Activated B cell treated with CpG ODN at 0.5 μM for 24 hours (primary cell): ENCODE data around the gene PHF14. TPM values are rescaled to one million over a fixed set of nuclear protein-coding genes. Genes with fewer than 3 reads are reported as not detected.

Experiments used
- ATAC-seq: fragments of 200-7000 bp; cut with Tn5 transposase; one replicate; pipeline ENCODE4 v1.10.0; 2021; ENCODE audit warnings: low read depth, mild to moderate bottlenecking, moderate library complexity
- CTCF ChIA-PET: fragments of 350-600 bp; sonication (Branson Sonifier 250); formaldehyde crosslinking; loops from one replicate; lab custom pipeline; 2021; ENCODE audit warnings: antibody characterized with exemption; lab: Charles Lee
- POLR2A ChIA-PET: fragments of 350-600 bp; sonication (Branson Sonifier 250); formaldehyde crosslinking; loops from one replicate; lab custom pipeline; 2021; ENCODE audit warnings: antibody characterized with exemption; lab: Charles Lee
- DNase-seq: peaks from one replicate; pipeline ENCODE4 v3.0.0; 2022
- H3K27ac Mint-ChIP-seq: one replicate; pipeline ENCODE4 v1.8.0; 2020; ENCODE audit warnings: mixed read lengths
- H3K27me3 Mint-ChIP-seq: one replicate; pipeline ENCODE4 v1.8.0; 2021; ENCODE audit warnings: mixed read lengths
- H3K36me3 Mint-ChIP-seq: one replicate; pipeline ENCODE4 v1.8.0; 2021; ENCODE audit warnings: low read depth, mixed read lengths
- H3K4me1 Mint-ChIP-seq: one replicate; pipeline ENCODE4 v1.8.0; 2021; ENCODE audit warnings: mixed read lengths
- H3K4me3 Mint-ChIP-seq: one replicate; pipeline ENCODE4 v1.8.0; 2020; ENCODE audit warnings: mild to moderate bottlenecking, mixed read lengths
- H3K9me3 Mint-ChIP-seq: one replicate; pipeline ENCODE4 v1.8.0; 2020; ENCODE audit warnings: mixed read lengths
- intact Hi-C: fragments of 100-400 bp; cut with micrococcal nuclease; formaldehyde crosslinking; loops from one replicate; pipeline ENCODE4 v1.15.1; 2024
- total RNA-seq: library from RNA; stranded (reverse); gene quantifications from 2 replicates; pipeline ENCODE4 v1.2.3, GENCODE V29; 2022
- TF ChIP-seq, protein P1 (sequence below): fragments of 200-600 bp; IDR thresholded peaks from one replicate; pipeline ENCODE4 v1.8.0; 2022; ENCODE audit warnings: antibody characterized with exemption, mild to moderate bottlenecking

PHF14 gene
- total RNA-seq, 1 donor from 2014 or later: 38.2 TPM

DNA sequence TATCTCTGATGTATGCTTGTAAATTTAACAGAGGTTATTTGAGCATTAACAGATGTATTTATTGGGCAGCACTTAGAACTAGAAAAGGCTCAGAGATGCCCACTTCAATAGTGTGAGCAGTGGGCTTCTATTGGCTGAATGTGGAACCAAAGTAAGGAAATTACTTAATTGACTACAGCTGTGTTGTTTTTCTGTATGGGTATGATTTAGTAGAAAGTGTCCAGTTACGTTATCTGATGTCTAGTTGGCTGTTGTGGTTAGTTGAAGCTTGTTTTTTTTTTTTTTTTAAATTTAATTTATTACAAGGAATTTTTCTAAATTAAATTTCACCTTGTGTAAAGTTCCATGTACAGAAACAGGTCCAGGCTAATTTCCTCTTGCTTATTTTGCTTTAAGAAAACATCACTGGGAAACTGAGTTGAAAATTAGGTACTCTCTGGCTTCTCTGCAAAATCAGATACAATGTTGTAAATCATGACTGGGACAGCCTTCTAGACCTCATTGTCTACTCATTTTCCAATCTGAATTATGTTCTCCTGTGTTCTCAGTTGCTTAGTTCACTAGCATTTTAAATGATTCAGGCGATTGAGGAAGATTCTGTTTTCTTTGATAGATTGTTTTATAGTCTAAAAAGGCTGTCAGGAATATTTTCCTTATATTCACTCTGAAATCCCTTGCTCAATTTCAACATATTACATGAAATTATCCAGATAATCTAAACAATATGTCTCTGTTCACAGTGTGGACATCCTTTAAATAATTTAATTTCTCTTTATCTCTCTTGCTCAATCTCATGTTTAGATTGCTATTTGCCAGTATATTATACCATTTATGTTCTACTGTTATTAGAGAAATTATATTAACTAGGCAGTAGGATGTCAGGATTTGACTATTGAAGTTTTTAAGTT is 53.0 kb downstream of the PHF14 start:
- POLR2A ChIA-PET: no interaction called here

GRCh38 chr7:11035661-11036060 is 62.0 kb downstream of the PHF14 start:
- Mint-ChIP-seq H3K4me1 (no peaks in the 10 kb centered on the region), H3K4me3 (no peak overlapping the region), H3K9me3 (no peaks in the 10 kb centered on the region), H3K27me3 (no peaks in the 10 kb centered on the region), H3K36me3 (peaks cover 45% of the 10 kb centered on the region), H3K27ac (no peak overlapping the region)
- intact Hi-C loops: no loop called here
- ChIA-PET POLR2A (no interaction called here), CTCF (no interaction called here)
- TF ChIP-seq, protein P1, sequence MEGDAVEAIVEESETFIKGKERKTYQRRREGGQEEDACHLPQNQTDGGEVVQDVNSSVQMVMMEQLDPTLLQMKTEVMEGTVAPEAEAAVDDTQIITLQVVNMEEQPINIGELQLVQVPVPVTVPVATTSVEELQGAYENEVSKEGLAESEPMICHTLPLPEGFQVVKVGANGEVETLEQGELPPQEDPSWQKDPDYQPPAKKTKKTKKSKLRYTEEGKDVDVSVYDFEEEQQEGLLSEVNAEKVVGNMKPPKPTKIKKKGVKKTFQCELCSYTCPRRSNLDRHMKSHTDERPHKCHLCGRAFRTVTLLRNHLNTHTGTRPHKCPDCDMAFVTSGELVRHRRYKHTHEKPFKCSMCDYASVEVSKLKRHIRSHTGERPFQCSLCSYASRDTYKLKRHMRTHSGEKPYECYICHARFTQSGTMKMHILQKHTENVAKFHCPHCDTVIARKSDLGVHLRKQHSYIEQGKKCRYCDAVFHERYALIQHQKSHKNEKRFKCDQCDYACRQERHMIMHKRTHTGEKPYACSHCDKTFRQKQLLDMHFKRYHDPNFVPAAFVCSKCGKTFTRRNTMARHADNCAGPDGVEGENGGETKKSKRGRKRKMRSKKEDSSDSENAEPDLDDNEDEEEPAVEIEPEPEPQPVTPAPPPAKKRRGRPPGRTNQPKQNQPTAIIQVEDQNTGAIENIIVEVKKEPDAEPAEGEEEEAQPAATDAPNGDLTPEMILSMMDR: no peak
- no peak for DNase-seq
- no peak for ATAC-seq

More for the DNA sequence above, 53.0 kb downstream of the PHF14 start:
- Mint-ChIP-seq H3K27me3 (no peaks in the 10 kb centered on the region), H3K9me3 (no peaks in the 10 kb centered on the region), H3K27ac (no peak overlapping the region), H3K4me3 (no peak overlapping the region), H3K36me3 (peaks cover 50% of the 10 kb centered on the region), H3K4me1 (no peaks in the 10 kb centered on the region)
- no peak for DNase-seq
- CTCF ChIA-PET: no interaction called here
- ATAC-seq: no peak
- intact Hi-C loops: loop anchor here (5.0 kb wide), 1 partner anchor 84 kb away; a partner anchor contains a TSS
- TF ChIP-seq, protein P1: no peak

DNA sequence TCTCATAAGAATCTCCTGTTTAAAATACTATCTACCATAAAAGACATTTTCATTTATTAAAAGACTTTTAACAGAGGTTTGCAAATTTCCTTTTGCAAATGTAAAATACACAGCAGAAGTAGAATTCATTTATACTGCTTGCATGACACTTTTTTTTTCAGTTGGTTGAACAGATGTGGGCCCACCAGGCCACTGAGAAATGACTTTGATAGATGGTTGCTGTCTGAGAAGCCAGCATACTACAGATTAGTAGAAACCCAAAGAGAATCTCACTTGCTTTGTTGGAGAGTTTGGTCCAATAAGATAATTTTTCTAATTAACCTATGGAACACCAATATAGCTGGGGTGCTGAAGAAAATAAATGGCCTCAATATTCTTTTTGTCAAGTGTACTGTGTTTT is 66.3 kb downstream of the PHF14 start:
- intact Hi-C loops: no loop called here
- Mint-ChIP-seq H3K36me3 (peaks cover 55% of the 10 kb centered on the region), H3K27me3 (no peaks in the 10 kb centered on the region), H3K27ac (no peak overlapping the region), H3K9me3 (peaks cover 2% of the 10 kb centered on the region), H3K4me1 (no peaks in the 10 kb centered on the region), H3K4me3 (no peak overlapping the region)
- TF ChIP-seq, protein P1: no peak
- ChIA-PET POLR2A (no interaction called here), CTCF (no interaction called here)
- DNase-seq (no peak), ATAC-seq (no peak)

GRCh38 chr7:11054033-11054432 is 80.4 kb downstream of the PHF14 start:
- Mint-ChIP-seq H3K36me3 (peaks cover 47% of the 10 kb centered on the region), H3K27ac (no peak overlapping the region), H3K4me3 (no peak overlapping the region), H3K27me3 (no peaks in the 10 kb centered on the region), H3K9me3 (no peaks in the 10 kb centered on the region), H3K4me1 (no peaks in the 10 kb centered on the region)
- no peak for ATAC-seq
- intact Hi-C loops: no loop called here
- ChIA-PET POLR2A (no interaction called here), CTCF (no interaction called here)
- TF ChIP-seq, protein P1: no peak
- DNase-seq: no peak

DNA sequence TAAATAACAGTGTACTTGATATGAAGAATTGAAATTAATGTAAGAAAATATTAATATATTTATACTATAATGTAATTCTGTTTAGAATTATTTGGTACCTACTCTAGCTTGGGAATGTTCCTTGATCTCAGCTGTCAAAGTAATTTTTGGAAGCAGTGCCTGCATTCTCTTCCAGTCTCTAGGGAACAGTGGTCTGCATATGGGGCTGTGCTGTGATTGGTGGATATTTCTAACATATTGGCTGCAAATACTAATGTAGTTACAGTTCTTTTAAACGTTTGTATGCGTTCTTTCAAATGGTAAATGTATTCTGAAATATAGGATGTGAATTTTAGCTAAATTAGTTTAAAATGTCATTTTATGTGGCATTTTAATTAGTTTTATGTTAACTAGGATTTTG is 87.2 kb downstream of the PHF14 start:
- Mint-ChIP-seq H3K4me1 (no peaks in the 10 kb centered on the region), H3K27me3 (no peaks in the 10 kb centered on the region), H3K4me3 (no peak overlapping the region), H3K9me3 (no peaks in the 10 kb centered on the region), H3K36me3 (peaks cover 32% of the 10 kb centered on the region), H3K27ac (no peak overlapping the region)
- ChIA-PET POLR2A (no interaction called here), CTCF (no interaction called here)
- intact Hi-C loops: no loop called here
- TF ChIP-seq, protein P1: no peak
- DNase-seq: no peak
- no peak for ATAC-seq
